Cardiac muscle cell (in vitro differentiated cells and primary cell): ENCODE results near the gene SRRM1. TPM values are rescaled to one million over a fixed set of nuclear protein-coding genes. Genes with fewer than 3 reads are reported as not detected.

Experiments
- DNase-seq, 2 donors: peaks; one replicate each; pipeline versions ENCODE4 v3.0.0 to v3.0.0-alpha.2; 2010 to 2017; ENCODE audit warnings: low read depth in 1 of 2, low spot score in 1 of 2
- H3K27ac ChIP-seq: fragments of 200-600 bp; sonication (generic); 2 replicates; pipeline ENCODE4 v1.5.1; 2016
- H3K27me3 ChIP-seq: fragments of 200-600 bp; sonication (generic); 2 replicates; pipeline ENCODE4 v1.6.0; 2016; ENCODE audit warnings: control low read depth
- H3K36me3 ChIP-seq: fragments of 200-600 bp; sonication (generic); 2 replicates; pipeline ENCODE4 v1.5.1; 2016; ENCODE audit warnings: control low read depth
- H3K4me1 ChIP-seq: fragments of 200-600 bp; sonication (generic); 2 replicates; pipeline ENCODE4 v1.8.1; 2017; ENCODE audit warnings: low read depth, mild to moderate bottlenecking, mixed run types
- H3K4me3 ChIP-seq: fragments of 200-600 bp; sonication (generic); 2 replicates; pipeline ENCODE4 v1.5.1; 2016; ENCODE audit warnings: mild to moderate bottlenecking
- H3K9me3 ChIP-seq: fragments of 200-600 bp; sonication (generic); 2 replicates; pipeline ENCODE4 v1.5.1; 2017; ENCODE audit warnings: low read depth, mild to moderate bottlenecking, control low read depth
- polyA plus RNA-seq: library from polyadenylated mRNA; unstranded; fragments of >200 nt; fragmentation: Nextera tagmentation; extraction: Ambion mirVana; gene quantifications from 2 replicates; pipeline ENCODE4 v1.2.1, GENCODE V29; 2016
- total RNA-seq: library from RNA; depleted of rRNA; stranded (reverse); fragments of >200 nt; gene quantifications from 2 replicates; pipeline ENCODE4 v1.2.3, GENCODE V29; 2016
- TF ChIP-seq, protein P1 (sequence below): IDR thresholded peaks from 2 replicates; pipeline ENCODE4 v1.5.1; 2012; ENCODE audit warnings: low read depth, mild to moderate bottlenecking, low read length

Gene SRRM1
- total and polyA plus RNA-seq, 2 experiments from 2014 or later: 133 to 139 TPM

DNA sequence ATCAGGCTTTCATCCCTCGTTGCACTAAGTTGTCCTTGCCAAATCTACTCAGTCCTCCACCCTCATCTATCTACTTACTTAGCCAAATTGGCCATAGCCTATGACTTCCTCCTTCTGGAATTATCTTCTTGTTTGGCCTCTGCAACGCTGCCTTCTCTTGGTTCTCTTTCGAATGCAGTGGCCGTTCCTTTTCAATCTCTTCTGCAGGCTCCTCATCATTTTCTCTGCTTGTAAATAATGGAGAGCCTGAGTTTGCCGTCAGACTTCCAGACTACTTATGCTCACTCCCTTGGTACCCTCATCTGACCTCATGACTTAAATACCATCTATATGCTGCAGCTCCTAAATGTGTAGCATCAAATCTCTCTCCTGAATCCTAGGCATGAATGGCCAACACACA lies 22.4 kb upstream of the SRRM1 start:
- Histone ChIP-seq H3K4me3 (no peak overlapping the region), H3K4me1 (no peaks in the 10 kb centered on the region), H3K36me3 (no peaks in the 10 kb centered on the region), H3K27me3 (no peaks in the 10 kb centered on the region), H3K27ac (no peak overlapping the region), H3K9me3 (no peaks in the 10 kb centered on the region)
- no peak for DNase-seq
- TF ChIP-seq, protein P1, sequence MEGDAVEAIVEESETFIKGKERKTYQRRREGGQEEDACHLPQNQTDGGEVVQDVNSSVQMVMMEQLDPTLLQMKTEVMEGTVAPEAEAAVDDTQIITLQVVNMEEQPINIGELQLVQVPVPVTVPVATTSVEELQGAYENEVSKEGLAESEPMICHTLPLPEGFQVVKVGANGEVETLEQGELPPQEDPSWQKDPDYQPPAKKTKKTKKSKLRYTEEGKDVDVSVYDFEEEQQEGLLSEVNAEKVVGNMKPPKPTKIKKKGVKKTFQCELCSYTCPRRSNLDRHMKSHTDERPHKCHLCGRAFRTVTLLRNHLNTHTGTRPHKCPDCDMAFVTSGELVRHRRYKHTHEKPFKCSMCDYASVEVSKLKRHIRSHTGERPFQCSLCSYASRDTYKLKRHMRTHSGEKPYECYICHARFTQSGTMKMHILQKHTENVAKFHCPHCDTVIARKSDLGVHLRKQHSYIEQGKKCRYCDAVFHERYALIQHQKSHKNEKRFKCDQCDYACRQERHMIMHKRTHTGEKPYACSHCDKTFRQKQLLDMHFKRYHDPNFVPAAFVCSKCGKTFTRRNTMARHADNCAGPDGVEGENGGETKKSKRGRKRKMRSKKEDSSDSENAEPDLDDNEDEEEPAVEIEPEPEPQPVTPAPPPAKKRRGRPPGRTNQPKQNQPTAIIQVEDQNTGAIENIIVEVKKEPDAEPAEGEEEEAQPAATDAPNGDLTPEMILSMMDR: no peak

DNA sequence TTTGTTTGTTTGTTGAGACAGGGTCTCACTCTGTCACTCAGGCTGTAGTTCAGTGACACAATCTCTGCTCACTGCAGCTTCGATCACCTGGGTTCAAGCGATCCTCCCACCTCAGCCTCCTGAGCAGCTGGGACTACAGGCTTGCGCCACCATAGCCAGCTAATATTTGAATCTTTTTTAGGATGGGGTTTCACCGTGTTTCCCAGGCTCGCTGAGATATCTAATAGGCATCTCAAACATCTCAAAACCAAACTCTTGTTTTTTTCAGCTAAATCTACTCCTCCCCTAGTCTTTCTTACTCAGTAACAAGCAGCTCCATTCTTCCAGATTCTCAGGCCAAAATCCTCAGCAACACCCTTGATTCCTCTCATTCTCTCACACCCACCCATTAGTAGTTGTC lies 22.0 kb upstream of the SRRM1 start:
- TF ChIP-seq, protein P1: no peak
- no peak for DNase-seq
- no peaks in the 10 kb centered on the region for H3K27me3 ChIP-seq
- no peak overlapping the region for H3K27ac ChIP-seq
- H3K4me1 ChIP-seq: no peaks in the 10 kb centered on the region
- no peak overlapping the region for H3K4me3 ChIP-seq
- H3K36me3 ChIP-seq: no peaks in the 10 kb centered on the region
- no peaks in the 10 kb centered on the region for H3K9me3 ChIP-seq

DNA sequence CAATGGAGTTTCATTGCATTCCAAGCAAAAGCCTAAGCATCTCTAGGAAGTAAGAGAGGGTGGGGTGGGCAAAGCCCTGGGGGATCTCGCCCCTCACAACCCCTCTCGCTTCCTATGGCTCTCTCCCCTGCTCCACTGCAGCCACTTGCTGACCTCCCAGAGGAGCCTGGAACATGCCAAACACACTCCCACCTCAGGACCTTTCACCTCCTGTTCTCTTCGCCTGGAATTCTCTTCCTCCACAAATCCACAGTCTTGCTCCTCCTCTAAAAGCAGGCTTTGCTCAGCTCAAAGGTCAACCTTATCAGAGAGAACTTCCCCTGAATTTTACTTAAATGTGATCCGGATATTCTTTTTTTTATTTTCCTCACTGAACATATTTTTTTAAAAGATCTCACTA lies 20.9 kb upstream of the SRRM1 start:
- DNase-seq: no peak
- Histone ChIP-seq H3K4me1 (no peaks in the 10 kb centered on the region), H3K36me3 (no peaks in the 10 kb centered on the region), H3K4me3 (no peak overlapping the region), H3K9me3 (no peaks in the 10 kb centered on the region), H3K27me3 (no peaks in the 10 kb centered on the region), H3K27ac (peak overlapping the region; percentile 39)
- TF ChIP-seq, protein P1: no peak

DNA sequence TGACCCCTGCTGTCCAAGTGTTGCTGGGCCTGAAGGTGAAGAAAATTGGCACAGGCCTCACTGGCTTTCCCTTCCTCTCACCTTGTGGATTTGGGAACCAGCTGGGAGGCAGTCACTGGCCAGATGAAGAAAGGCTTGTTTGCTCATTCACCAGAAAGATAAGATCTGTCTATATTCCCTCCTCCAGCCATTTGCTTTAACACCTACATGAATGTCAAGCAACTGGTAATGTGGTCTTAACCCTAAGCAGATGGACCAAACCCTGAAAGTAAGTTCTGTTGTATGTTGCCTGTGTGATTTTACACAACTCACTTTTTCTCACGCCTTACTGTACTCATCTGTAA lies 10.3 kb upstream of the SRRM1 start:
- Histone ChIP-seq H3K36me3 (no peaks in the 10 kb centered on the region), H3K27ac (no peak overlapping the region), H3K27me3 (no peaks in the 10 kb centered on the region), H3K4me1 (no peaks in the 10 kb centered on the region), H3K4me3 (no peak overlapping the region), H3K9me3 (no peaks in the 10 kb centered on the region)
- DNase-seq: no peak
- TF ChIP-seq, protein P1: no peak

DNA sequence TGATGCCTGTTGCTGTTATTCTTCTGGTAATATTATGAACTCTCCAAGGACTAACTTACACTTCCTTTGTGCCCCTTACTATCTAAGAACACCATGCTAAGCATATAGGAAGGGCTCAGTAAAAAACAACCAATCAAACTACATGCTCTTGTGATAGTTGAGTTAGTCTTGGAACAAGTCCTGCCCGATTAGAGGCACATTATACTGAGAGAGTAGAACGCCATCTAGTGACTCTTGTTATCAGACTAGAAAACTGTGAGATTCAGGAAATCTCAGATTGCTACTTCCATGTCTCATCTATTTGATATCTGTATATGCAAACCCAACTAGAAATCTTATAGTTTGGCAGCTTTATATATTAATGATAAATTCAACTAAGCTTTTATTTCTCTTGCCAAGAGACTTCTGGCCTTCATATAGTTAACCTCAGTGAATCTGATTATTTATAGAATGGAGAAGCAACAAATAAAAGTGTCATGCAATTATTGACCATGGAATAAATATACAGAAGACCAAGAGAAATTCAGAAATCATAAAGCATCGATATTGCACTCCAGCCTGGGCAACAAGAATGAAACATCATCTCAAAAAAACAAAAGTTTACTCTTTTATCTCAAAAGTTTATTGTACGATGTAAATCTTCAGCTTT lies 7.8 kb upstream of the SRRM1 start:
- TF ChIP-seq, protein P1: peak; percentile 68
- peak; percentile 72 to 85 for DNase-seq
- H3K27ac ChIP-seq: no peak overlapping the region
- H3K36me3 ChIP-seq: no peaks in the 10 kb centered on the region
- no peaks in the 10 kb centered on the region for H3K4me1 ChIP-seq
- no peak overlapping the region for H3K4me3 ChIP-seq
- H3K27me3 ChIP-seq: no peaks in the 10 kb centered on the region
- no peaks in the 10 kb centered on the region for H3K9me3 ChIP-seq
